ENCODE measurements around the gene PTPRG.

DNA sequence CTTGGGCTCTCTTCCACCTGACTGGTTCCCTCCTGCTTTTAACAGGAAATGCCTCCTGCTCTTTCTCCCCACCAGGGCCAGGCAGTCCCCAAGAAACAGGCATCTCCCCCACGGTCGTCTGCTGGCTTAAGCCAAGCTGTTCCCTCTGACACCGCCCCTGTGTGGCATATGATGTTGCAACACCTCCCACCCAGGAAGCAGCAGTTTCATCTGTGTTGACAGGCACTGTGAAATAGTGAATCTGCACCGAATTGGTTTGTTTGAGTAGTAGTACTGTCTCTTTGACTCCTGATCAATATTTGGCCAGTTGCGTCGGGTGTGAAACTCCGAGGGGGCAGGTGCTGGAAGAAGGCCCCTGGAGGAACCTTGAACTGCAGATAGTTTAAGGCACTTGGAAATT is 623.2 kb downstream of the PTPRG start:
- TF ChIP-seq, protein P1, sequence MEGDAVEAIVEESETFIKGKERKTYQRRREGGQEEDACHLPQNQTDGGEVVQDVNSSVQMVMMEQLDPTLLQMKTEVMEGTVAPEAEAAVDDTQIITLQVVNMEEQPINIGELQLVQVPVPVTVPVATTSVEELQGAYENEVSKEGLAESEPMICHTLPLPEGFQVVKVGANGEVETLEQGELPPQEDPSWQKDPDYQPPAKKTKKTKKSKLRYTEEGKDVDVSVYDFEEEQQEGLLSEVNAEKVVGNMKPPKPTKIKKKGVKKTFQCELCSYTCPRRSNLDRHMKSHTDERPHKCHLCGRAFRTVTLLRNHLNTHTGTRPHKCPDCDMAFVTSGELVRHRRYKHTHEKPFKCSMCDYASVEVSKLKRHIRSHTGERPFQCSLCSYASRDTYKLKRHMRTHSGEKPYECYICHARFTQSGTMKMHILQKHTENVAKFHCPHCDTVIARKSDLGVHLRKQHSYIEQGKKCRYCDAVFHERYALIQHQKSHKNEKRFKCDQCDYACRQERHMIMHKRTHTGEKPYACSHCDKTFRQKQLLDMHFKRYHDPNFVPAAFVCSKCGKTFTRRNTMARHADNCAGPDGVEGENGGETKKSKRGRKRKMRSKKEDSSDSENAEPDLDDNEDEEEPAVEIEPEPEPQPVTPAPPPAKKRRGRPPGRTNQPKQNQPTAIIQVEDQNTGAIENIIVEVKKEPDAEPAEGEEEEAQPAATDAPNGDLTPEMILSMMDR (IDR thresholded peaks at IDR 0.05; ENCODE audit: poor library complexity), result no peak
- no peak for TF ChIP-seq EZH2 (IDR thresholded peaks at IDR 0.05; ENCODE audit: borderline replicate concordance)
